K562 (cell line): ENCODE measurements around the gene ZNF473. TPM values are rescaled to one million over a fixed set of nuclear protein-coding genes. Genes with fewer than 3 reads are reported as not detected.

Experiments used
- ATAC-seq: fragments of 200-7000 bp; cut with Tn5 transposase; 3 replicates; pipeline ENCODE4 v1.9.1; 2020; ENCODE audit warnings: moderate library complexity
- BruUV-seq: library from RNA; stranded (reverse); fragments of 400-500 nt; replicated peaks from 2 replicates; lab custom pipeline; 2021; lab: Mats Ljungman, UMichigan
- CTCF ChIA-PET: fragments of 300-600 bp; formaldehyde crosslinking; extraction: SDS; loops from one replicate; lab custom pipeline; 2021; ENCODE audit warnings: low intra/inter-chr PET ratio; lab: Yijun Ruan, JAX
- POLR2A ChIA-PET: fragments of 300-600, 350-650 bp; sonication (Branson Sonifier 250); formaldehyde crosslinking; extraction: SDS; loops from one replicate; lab custom pipeline; 2021; ENCODE audit warnings: antibody characterized with exemption, inconsistent platforms; lab: Yijun Ruan, JAX
- DNase-seq, 4 experiments: peaks; one replicate each; pipeline versions ENCODE4 v3.0.0 to v3.0.0-alpha.2; 2011 to 2018; ENCODE audit warnings: low spot score in 3 of 4, mixed read lengths in 3 of 4; ENCODE audit errors: extremely low read depth in 1 of 4
- FAIRE-seq: peaks from 2 replicates; lab custom pipeline; 2011; peaks lifted over from hg19 to GRCh38; lab: Jason Lieb, UNC
- H2AFZ ChIP-seq: 2 replicates; pipeline ENCODE4 v1.6.0; 2011; ENCODE audit warnings: low read depth, low read length, control low read depth, inconsistent platforms
- H3K27ac ChIP-seq: fragments of 200-600 bp; 3 replicates; pipeline ENCODE4 v1.8.0; 2011; ENCODE audit warnings: low read depth, mild to moderate bottlenecking, control low read depth, inconsistent platforms, low read length, moderate library complexity, mixed read lengths; ENCODE audit errors: extremely low read depth
- H3K27me3 ChIP-seq, 2 experiments: fragments of 300-600 bp in 1 of 2; 2 replicates in 1 of 2; 3 replicates in 1 of 2; pipeline versions ENCODE4 v1.6.0 to v1.8.0; 2011; ENCODE audit warnings: inconsistent platforms in 2 of 2, low read length in 2 of 2, mild to moderate bottlenecking in 1 of 2, mixed read lengths in 1 of 2, moderate library complexity in 1 of 2; ENCODE audit not compliant: control insufficient read depth in 2 of 2, insufficient read depth in 2 of 2
- H3K36me3 ChIP-seq: fragments of 300-600 bp; 3 replicates; pipeline ENCODE4 v1.8.0; 2011; ENCODE audit warnings: mild to moderate bottlenecking, low read length, inconsistent platforms; ENCODE audit not compliant: control insufficient read depth, insufficient read depth
- H3K4me1 ChIP-seq, 2 experiments: fragments of 200-600 bp in 1 of 2; replicated peaks in 1 of 2; 2 replicates in 1 of 2; 3 replicates in 1 of 2; pipeline versions ENCODE4 v1.5.1 to v1.8.0; 2011; ENCODE audit warnings: inconsistent platforms in 2 of 2, low read length in 2 of 2, mild to moderate bottlenecking in 1 of 2, mixed read lengths in 1 of 2, moderate library complexity in 1 of 2; ENCODE audit not compliant: control insufficient read depth in 2 of 2, insufficient read depth in 2 of 2
- H3K4me2 ChIP-seq: 2 replicates; pipeline ENCODE4 v1.6.1; 2011; ENCODE audit warnings: low read length, control low read depth, inconsistent platforms, mixed read lengths; ENCODE audit not compliant: insufficient read depth
- H3K4me3 ChIP-seq: fragments of 200-600 bp; sonication (generic), shearing (Covaris generic); 2 replicates; pipeline ENCODE4 v1.5.1; 2016; ENCODE audit warnings: control low read depth, inconsistent platforms
- H3K79me2 ChIP-seq: fragments of 200-600 bp; 3 replicates; pipeline ENCODE4 v1.8.0; 2011; ENCODE audit warnings: low read length, inconsistent platforms; ENCODE audit not compliant: control insufficient read depth, insufficient read depth
- H3K9ac ChIP-seq, 2 experiments: 2 replicates each; pipeline versions ENCODE4 v1.6.0 to v1.6.1; 2011; ENCODE audit warnings: low read depth in 2 of 2, low read length in 2 of 2, control low read depth in 1 of 2, inconsistent platforms in 1 of 2, mild to moderate bottlenecking in 1 of 2, mixed read lengths in 1 of 2; ENCODE audit not compliant: insufficient read depth in 1 of 2
- H3K9me1 ChIP-seq: one replicate; pipeline ENCODE4 v1.6.0; 2011; ENCODE audit warnings: inconsistent platforms, mild to moderate bottlenecking, low read length, moderate library complexity; ENCODE audit not compliant: control insufficient read depth, insufficient read depth
- H3K9me3 ChIP-seq: replicated peaks from 2 replicates; pipeline ENCODE4 v1.5.1; 2011; ENCODE audit warnings: low read depth, low read length, inconsistent platforms; ENCODE audit not compliant: control insufficient read depth, insufficient read depth
- H4K20me1 ChIP-seq: replicated peaks from 2 replicates; pipeline ENCODE4 v1.6.1; 2011; ENCODE audit warnings: low read length, inconsistent platforms, mixed read lengths; ENCODE audit not compliant: control insufficient read depth, insufficient read depth
- BRCA1 ChIP-seq, 2 experiments: fragments of 450-650 bp in 1 of 2; sonication (generic) in 1 of 2; formaldehyde crosslinking in 1 of 2; IDR thresholded peaks; 2 replicates each; pipeline versions ENCODE4 v1.5.0 to v1.6.1; 2017 to 2020; ENCODE audit warnings: mild to moderate bottlenecking in 1 of 2, missing genetic modification reagents in 1 of 2
- CBX2 ChIP-seq: fragments of 200-600 bp; sonication (generic); IDR thresholded peaks from one replicate; pipeline ENCODE4 v1.6.1; 2012; ENCODE audit warnings: mild to moderate bottlenecking, low read length, inconsistent platforms; ENCODE audit not compliant: insufficient read depth, poor library complexity, severe bottlenecking
- CHD4 ChIP-seq: fragments of 200-600 bp; sonication (generic); IDR thresholded peaks from 3 replicates; pipeline ENCODE4 v1.6.1; 2012; ENCODE audit warnings: low read depth, mild to moderate bottlenecking, mixed read lengths, low read length, inconsistent platforms; ENCODE audit not compliant: insufficient read depth, insufficient replicate concordance, poor library complexity, severe bottlenecking
- MTA2 ChIP-seq: fragments of 450-650 bp; IDR thresholded peaks from 2 replicates; pipeline ENCODE4 v1.6.1; 2016; ENCODE audit warnings: low read depth
- MYBL2 ChIP-seq, 2 experiments: fragments of 450-650 bp in 1 of 2; sonication (generic) in 1 of 2; formaldehyde crosslinking in 1 of 2; IDR thresholded peaks; 2 replicates each; pipeline versions ENCODE4 v1.6.1 to v1.8.1; 2017 to 2022; ENCODE audit warnings: borderline replicate concordance in 1 of 2, inconsistent platforms in 1 of 2, low read depth in 1 of 2, mild to moderate bottlenecking in 1 of 2, missing genetic modification reagents in 1 of 2, moderate library complexity in 1 of 2
- PRDM10 ChIP-seq: fragments of 450-650 bp; IDR thresholded peaks from 2 replicates; pipeline ENCODE4 v1.6.1; 2018; ENCODE audit not compliant: partially characterized antibody
- XRCC5 ChIP-seq: fragments of 200-400 bp; formaldehyde crosslinking; IDR thresholded peaks from 2 replicates; pipeline ENCODE4 v1.6.1; 2017; ENCODE audit warnings: low read depth, mild to moderate bottlenecking, low read length
- ZC3H11A ChIP-seq: IDR thresholded peaks from 2 replicates; pipeline ENCODE4 v1.6.1; 2012; ENCODE audit warnings: low read depth, low read length, improper control_type of control experiment
- ZKSCAN8 ChIP-seq: fragments of 200-800 bp; sonication (Bioruptor generic); IDR thresholded peaks from 2 replicates; pipeline ENCODE4 v1.6.1; 2016; ENCODE audit warnings: missing genetic modification characterization, missing compliant biosample characterization
- ZNF561 ChIP-seq: fragments of 450-650 bp; formaldehyde crosslinking; conservative IDR thresholded peaks from 2 replicates; pipeline ENCODE4 v1.4.0; 2020; ENCODE audit warnings: mild to moderate bottlenecking, moderate library complexity
- WGBS: fragments of 100-300 bp; shearing (Covaris generic); methylation state at CpG from one replicate; pipeline ENCODE4 v1.1.6; 2016; ENCODE audit warnings: low coverage, mixed read lengths; ENCODE audit not compliant: insufficient coverage; ENCODE audit errors: missing lambda C conversion rate; 5-methylcytosine and 5-hydroxymethylcytosine counted together
- in situ Hi-C: fragments of 300-500 bp; cut with MboI; formaldehyde crosslinking; loops from 4 replicates; pipeline ENCODE4 v1.15.0; 2018; ENCODE audit warnings: inconsistent platforms, mixed read lengths
- intact Hi-C: fragments of 100-400 bp; cut with micrococcal nuclease; formaldehyde crosslinking; loops from 2 replicates; pipeline ENCODE4 v1.14.2; 2022
- polyA plus RNA-seq, 8 experiments: library from polyadenylated mRNA; depleted of rRNA in 4 of 8; stranded (reverse) in 5 of 8; unstranded in 3 of 8; fragments of >200 nt; fragmentation: Nextera tagmentation in 2 of 8; fragmentation: Illumina TruSeq in 1 of 8; extraction: Ambion mirVana in 2 of 8; extraction: Trizol in 1 of 8; gene quantifications; 2 replicates each; pipeline versions ENCODE4 v1.2.1 to v1.2.3, GENCODE V29; 2011 to 2014; ENCODE audit warnings: inconsistent platforms in 1 of 8, missing spikeins in 1 of 8
- total RNA-seq, 7 experiments: library from RNA; depleted of rRNA in 6 of 7; stranded (reverse); fragments of >200 nt in 6 of 7; fragmentation: Illumina TruSeq in 2 of 7; extraction: Trizol in 2 of 7; gene quantifications; 2 replicates each; pipeline versions ENCODE4 v1.2.1 to v1.2.3, GENCODE V29; 2011 to 2021; ENCODE audit warnings: low replicate concordance in 1 of 7
- TF ChIP-seq, protein P1 (sequence below): conservative IDR thresholded peaks from 2 replicates; pipeline ENCODE4 v1.6.1; 2011; ENCODE audit warnings: low read depth, mild to moderate bottlenecking, low read length; ENCODE audit not compliant: control insufficient read depth
- TF ChIP-seq, protein P2 (sequence below), 3 experiments: fragments of 200-800 bp in 1 of 3; sonication (Bioruptor generic) in 1 of 3; sonication (generic) in 1 of 3; formaldehyde crosslinking in 1 of 3; IDR thresholded peaks; 2 replicates each; pipeline versions ENCODE4 v1.6.1 to v1.8.0; 2016 to 2022; ENCODE audit warnings: mild to moderate bottlenecking in 2 of 3, missing compliant biosample characterization in 2 of 3, missing genetic modification characterization in 2 of 3, missing genetic modification reagents in 1 of 3

The ZNF473 gene
- total and polyA plus RNA-seq, 9 of the 15 experiments (the other 6 are each of a cell fraction or from before 2014, with no cell fraction given): 8.2 to 34.0 (median 28.5) TPM

DNA sequence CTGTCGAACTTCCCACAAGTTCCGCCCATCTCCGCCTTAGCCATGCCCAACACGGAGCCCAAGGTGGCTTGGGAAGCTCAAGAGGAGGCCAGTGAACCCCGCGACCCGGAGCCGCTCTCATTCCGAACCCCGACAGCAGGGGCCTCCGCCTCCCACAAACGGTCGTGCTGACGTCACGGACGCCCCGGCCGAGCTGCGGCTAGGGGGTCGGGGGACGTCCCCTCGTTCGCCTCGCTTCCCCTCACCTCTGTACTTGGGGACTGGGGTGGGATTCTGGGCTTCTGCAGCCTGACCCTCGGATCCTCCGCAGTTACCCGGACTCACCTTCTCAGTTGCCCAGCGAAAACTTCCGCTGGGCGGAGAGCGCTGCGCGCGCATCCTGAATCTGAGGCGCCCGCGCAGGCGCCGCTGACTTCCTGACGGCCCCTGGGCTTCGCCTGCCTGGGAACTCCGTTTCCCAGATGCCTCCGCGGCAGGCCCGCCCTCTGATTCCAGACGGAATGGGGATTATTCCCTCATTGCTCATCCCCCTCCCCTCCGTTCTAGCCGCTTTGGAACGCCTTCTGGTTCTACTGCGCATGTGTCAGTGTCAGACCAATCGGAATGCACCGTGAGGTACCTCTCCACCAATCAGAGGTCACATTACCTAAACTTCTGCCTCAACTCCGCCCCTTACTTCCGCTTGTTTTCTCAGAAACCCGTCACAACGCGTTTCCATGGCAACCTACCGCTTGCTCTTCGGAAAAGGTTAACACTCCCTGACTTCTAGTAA lies 597 bp upstream of the ZNF473 start, which contains the start of gene VRK3:
VRK3 (minus strand) TSS at position 351 of the 772 bp plus-strand sequence. CDS start 9,210 bp downstream, outside the sequence.
- H3K4me2 ChIP-seq: peak within 1 kb of the TSS; percentile 99
- peak within 1 kb of the TSS; percentile 98 for H2AFZ ChIP-seq
- H3K9me1 ChIP-seq: no peaks in the 10 kb centered on the region
- peak within 1 kb of the TSS; percentile 97 for H3K27ac ChIP-seq
- DNase-seq (peak; percentile 96 to 99 (median 98)), FAIRE-seq (peak; percentile 100), ATAC-seq (peak; percentile 94)
- intact Hi-C loops (no loop called here), in situ Hi-C loops (no loop called here)
- POLR2A ChIA-PET: interaction anchor here (0.6 to 2.2 kb wide), 8 partner anchors 12 to 303 kb away, joined by 3 to 7 read pairs (median 4); no protein-coding TSS in a partner anchor
- peak within 1 kb of the TSS; percentile 97 to 98 for H3K9ac ChIP-seq
- WGBS: under 1% methylated on average over 57 of the region's 59 CpGs
- H3K36me3 ChIP-seq: peaks cover 37% of the 10 kb centered on the region; the same call in 2 of the 3 replicates
- peak within 1 kb of the TSS; percentile 72 for H3K4me3 ChIP-seq
- H4K20me1 ChIP-seq: peaks cover 4% of the 10 kb centered on the region
- BruUV-seq: no TSS peak
- H3K27me3 ChIP-seq: no peaks in the 10 kb centered on the region
- H3K4me1 ChIP-seq: peaks cover 13 to 18% of the 10 kb centered on the region in 2 experiments; a peak in 4 of 5 replicates
- no peaks in the 10 kb centered on the region for H3K9me3 ChIP-seq
- CTCF ChIA-PET: no interaction called here
- H3K79me2 ChIP-seq: peaks cover 83% of the 10 kb centered on the region
- TF ChIP-seq ZC3H11A (no peak), PRDM10 (peak; percentile 38), ZKSCAN8 (CRISPR knock-in tag) (no peak), ZNF561 (no peak), MTA2 (no peak), XRCC5 (no peak), BRCA1 (IDR thresholded peaks at IDR 0.05) (no peak), BRCA1 (CRISPR knock-in tag; IDR thresholded peaks at IDR 0.05) (no peak; the same call in 1 of the 2 replicates), MYBL2 (IDR thresholded peaks at IDR 0.05; ENCODE audit: low read depth) (no peak), MYBL2 (CRISPR knock-in tag; IDR thresholded peaks at IDR 0.05; ENCODE audit: borderline replicate concordance) (no peak), CHD4 (no peak), CBX2 (no peak)
- TF ChIP-seq, protein P1, sequence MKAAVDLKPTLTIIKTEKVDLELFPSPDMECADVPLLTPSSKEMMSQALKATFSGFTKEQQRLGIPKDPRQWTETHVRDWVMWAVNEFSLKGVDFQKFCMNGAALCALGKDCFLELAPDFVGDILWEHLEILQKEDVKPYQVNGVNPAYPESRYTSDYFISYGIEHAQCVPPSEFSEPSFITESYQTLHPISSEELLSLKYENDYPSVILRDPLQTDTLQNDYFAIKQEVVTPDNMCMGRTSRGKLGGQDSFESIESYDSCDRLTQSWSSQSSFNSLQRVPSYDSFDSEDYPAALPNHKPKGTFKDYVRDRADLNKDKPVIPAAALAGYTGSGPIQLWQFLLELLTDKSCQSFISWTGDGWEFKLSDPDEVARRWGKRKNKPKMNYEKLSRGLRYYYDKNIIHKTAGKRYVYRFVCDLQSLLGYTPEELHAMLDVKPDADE: peak; percentile 77
- TF ChIP-seq, protein P2, sequence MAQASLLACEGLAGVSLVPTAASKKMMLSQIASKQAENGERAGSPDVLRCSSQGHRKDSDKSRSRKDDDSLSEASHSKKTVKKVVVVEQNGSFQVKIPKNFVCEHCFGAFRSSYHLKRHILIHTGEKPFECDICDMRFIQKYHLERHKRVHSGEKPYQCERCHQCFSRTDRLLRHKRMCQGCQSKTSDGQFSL (CRISPR knock-in tag; IDR thresholded peaks at IDR 0.05): no peak
- TF ChIP-seq, protein P2 (tag; IDR thresholded peaks at IDR 0.05): no peak
